ENCODE measurements around the gene RALGPS1.

RALGPS1 gene

GRCh38 chr9:127231666-127232065, 317.1 kb downstream of the RALGPS1 start:
- DNase-seq: no peak

GRCh38 chr9:127232833-127233549, 318.4 kb downstream of the RALGPS1 start:
- no peak for DNase-seq

GRCh38 chr9:127233550-127233949, 319.0 kb downstream of the RALGPS1 start:
- no peak for DNase-seq

GRCh38 chr9:127233989-127234388, 319.4 kb downstream of the RALGPS1 start:
- DNase-seq: no peak

- no peak for DNase-seq
Observed at GRCh38 chr9:127237801-127238200, 323.2 kb downstream of the RALGPS1 start.

- DNase-seq: no peak
Observed at GRCh38 chr9:127241354-127241753, 326.8 kb downstream of the RALGPS1 start.

- peak; percentile 94 for DNase-seq
Observed at GRCh38 chr9:127244609-127245601, 330.3 kb downstream of the RALGPS1 start.

- no peak for DNase-seq
Observed at GRCh38 chr9:127245637-127246164, 331.1 kb downstream of the RALGPS1 start.

- DNase-seq: no peak
Observed at GRCh38 chr9:127248241-127248640, 333.7 kb downstream of the RALGPS1 start.

- DNase-seq: no peak
Observed at GRCh38 chr9:127249877-127250276, 335.3 kb downstream of the RALGPS1 start.

- no peak for DNase-seq
Observed at GRCh38 chr9:127250896-127251391, 336.4 kb downstream of the RALGPS1 start.

GRCh38 chr9:127252410-127253318, 338.1 kb downstream of the RALGPS1 start:
- no peak for DNase-seq

- DNase-seq: no peak
Observed at GRCh38 chr9:127253446-127253845, 338.9 kb downstream of the RALGPS1 start.

GRCh38 chr9:127255692-127256091, 341.1 kb downstream of the RALGPS1 start:
- no peak for DNase-seq

GRCh38 chr9:127256324-127256723, 341.7 kb downstream of the RALGPS1 start:
- DNase-seq: no peak

- DNase-seq: no peak
Observed at GRCh38 chr9:127258606-127259471, 344.3 kb downstream of the RALGPS1 start.

- no peak for DNase-seq
Observed at GRCh38 chr9:127262602-127263001, 348.0 kb downstream of the RALGPS1 start.

GRCh38 chr9:127263237-127263636, 348.7 kb downstream of the RALGPS1 start:
- DNase-seq: no peak

- DNase-seq: no peak
Observed at GRCh38 chr9:127263664-127264063, 349.1 kb downstream of the RALGPS1 start.

- DNase-seq: no peak
Observed at GRCh38 chr9:127264462-127265219, 350.1 kb downstream of the RALGPS1 start, which contains the start of gene GARNL3. Gene GARNL3 (plus strand): TSS chr9:127264774. CDS start chr9:127264878, 104 bp downstream.
